GM21390 (cell line): ENCODE results near the gene GRM1.
"Not testable (repeated sequence)": the region's sequence is repeated elsewhere in the genome, so short reads cannot be mapped to it uniquely, and the experiment has no call there.

ENCODE experiments used
- ATAC-seq: cut with Tn5 transposase; IDR thresholded peaks from one replicate; pipeline ENCODE4 v1.9.1; 2021; ENCODE audit not compliant: unreplicated experiment

Gene GRM1

GRCh38 chr6:146269482-146269881 is 240.6 kb downstream of the GRM1 start:
- ATAC-seq = no peak

- not testable (repeated sequence) for ATAC-seq
Measured at GRCh38 chr6:146271163-146271562, 242.3 kb downstream of the GRM1 start.

GRCh38 chr6:146273490-146273889 is 244.6 kb downstream of the GRM1 start:
- no peak for ATAC-seq

- no peak for ATAC-seq
Measured at GRCh38 chr6:146277142-146277541, 248.3 kb downstream of the GRM1 start.

GRCh38 chr6:146281651-146282362 is 252.9 kb downstream of the GRM1 start:
- no peak for ATAC-seq

- no peak for ATAC-seq
Measured at GRCh38 chr6:146282837-146283236, 254.0 kb downstream of the GRM1 start.

- ATAC-seq = no peak
Measured at GRCh38 chr6:146284311-146284710, 255.4 kb downstream of the GRM1 start.

GRCh38 chr6:146286961-146287360 is 258.1 kb downstream of the GRM1 start:
- no peak for ATAC-seq

GRCh38 chr6:146287691-146288369 is 259.0 kb downstream of the GRM1 start:
- ATAC-seq = no peak

GRCh38 chr6:146289816-146290588 is 261.1 kb downstream of the GRM1 start:
- ATAC-seq = no peak

GRCh38 chr6:146290589-146290901 is 261.7 kb downstream of the GRM1 start:
- ATAC-seq = no peak

- no peak for ATAC-seq
Measured at GRCh38 chr6:146292506-146292905, 263.6 kb downstream of the GRM1 start.

- ATAC-seq = no peak
Measured at GRCh38 chr6:146295695-146296094, 266.8 kb downstream of the GRM1 start.

- no peak for ATAC-seq
Measured at GRCh38 chr6:146297815-146298214, 269.0 kb downstream of the GRM1 start.

- ATAC-seq = no peak
Measured at GRCh38 chr6:146300521-146300920, 271.7 kb downstream of the GRM1 start.

GRCh38 chr6:146301764-146302163 is 272.9 kb downstream of the GRM1 start:
- no peak for ATAC-seq

GRCh38 chr6:146302994-146303393 is 274.1 kb downstream of the GRM1 start:
- ATAC-seq = no peak

GRCh38 chr6:146304181-146304580 is 275.3 kb downstream of the GRM1 start:
- no peak for ATAC-seq

- ATAC-seq = no peak
Measured at GRCh38 chr6:146305092-146305491, 276.2 kb downstream of the GRM1 start.

- no peak for ATAC-seq
Measured at GRCh38 chr6:146305951-146306350, 277.1 kb downstream of the GRM1 start.

- no peak for ATAC-seq
Measured at GRCh38 chr6:146310628-146311027, 281.8 kb downstream of the GRM1 start.

GRCh38 chr6:146311079-146311478 is 282.2 kb downstream of the GRM1 start:
- ATAC-seq = no peak
